Femur (tissue), 1 donor: Measurements from ENCODE around the gene ACSL1.
A peak's percentile ranks its signal among the peaks of the same experiment; 100 is the strongest.

Experiments used
- DNase-seq: peaks from one replicate; pipeline ENCODE4 v3.0.0-alpha.2; 2017

Gene ACSL1

DNA sequence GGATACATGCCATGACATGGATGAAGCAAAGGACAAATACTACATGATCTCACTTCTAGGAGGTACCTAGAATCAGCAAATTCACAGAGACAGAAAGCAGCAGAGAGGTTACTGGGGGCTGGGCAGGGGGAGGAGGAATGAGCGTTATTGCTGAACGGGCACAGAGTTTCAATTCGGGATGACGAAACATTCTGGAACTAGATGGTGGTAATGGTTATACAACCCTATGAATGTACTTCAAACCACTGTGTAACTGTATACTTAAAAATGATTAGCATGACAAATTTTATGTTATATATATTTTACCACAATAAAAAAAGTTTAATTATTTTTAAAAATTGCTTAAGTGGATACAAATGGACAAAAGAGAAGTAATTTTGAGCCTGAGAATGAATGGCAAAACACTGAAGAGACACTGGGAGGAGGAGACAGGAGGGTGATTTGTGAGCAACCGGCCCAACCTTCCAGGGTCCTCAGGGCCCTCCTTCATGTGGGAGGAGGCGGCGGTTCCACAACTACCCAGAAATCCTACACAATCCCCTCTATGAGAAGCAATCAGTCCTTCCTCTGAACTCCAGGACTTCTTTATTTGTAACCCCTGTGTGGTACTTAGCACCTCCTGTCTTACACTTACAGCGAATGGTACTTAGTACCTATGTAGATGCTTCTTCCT, 14.1 kb downstream of the ACSL1 start:
- DNase-seq = no peak

DNA sequence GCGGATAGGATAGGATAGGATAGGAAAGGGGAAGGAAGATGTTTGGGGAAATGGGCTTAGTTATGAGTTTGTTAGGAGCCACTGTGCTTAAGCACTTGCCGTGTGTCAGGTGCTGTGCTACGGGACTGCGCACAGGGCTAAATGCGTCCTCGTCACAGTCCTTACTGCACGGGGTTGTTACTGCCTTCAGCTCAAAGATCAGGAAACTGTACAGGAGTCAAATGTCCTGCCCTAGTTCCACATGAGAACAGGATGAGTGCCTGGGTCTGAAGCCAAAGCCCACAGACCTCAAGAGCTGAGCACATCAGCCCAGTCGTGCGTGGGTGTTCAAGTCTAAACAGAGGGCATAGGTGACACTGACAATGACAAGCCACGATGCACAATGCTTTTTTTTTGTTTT, 15.0 kb downstream of the ACSL1 start:
- no peak for DNase-seq

DNA sequence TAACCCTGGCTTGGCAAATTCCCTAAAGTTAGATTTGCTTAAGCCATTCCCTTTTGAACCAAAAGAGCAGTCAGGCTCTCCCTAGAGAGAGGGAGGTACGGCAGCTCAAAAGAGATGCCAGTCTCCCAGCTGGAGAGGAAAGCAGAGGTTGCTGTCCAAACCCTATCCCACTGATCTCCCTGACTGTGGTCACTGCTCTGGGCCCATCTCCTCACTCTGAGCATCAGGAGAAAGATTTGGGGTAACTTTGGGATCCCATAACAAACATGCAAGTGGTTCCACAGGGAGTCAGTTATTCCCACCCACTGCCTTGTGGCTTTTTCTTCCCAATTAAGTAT, 17.1 kb downstream of the ACSL1 start:
- DNase-seq = no peak

GRCh38 chr4:184807797-184808712, 17.7 kb downstream of the ACSL1 start:
- peak; percentile 43 for DNase-seq

- DNase-seq = no peak
These were observed 18.5 kb downstream of the ACSL1 start for GRCh38 chr4:184807256-184807655.

GRCh38 chr4:184806711-184807110, 19.1 kb downstream of the ACSL1 start:
- DNase-seq = no peak

- no peak for DNase-seq
These were observed 19.6 kb downstream of the ACSL1 start for GRCh38 chr4:184806229-184806550.

DNA sequence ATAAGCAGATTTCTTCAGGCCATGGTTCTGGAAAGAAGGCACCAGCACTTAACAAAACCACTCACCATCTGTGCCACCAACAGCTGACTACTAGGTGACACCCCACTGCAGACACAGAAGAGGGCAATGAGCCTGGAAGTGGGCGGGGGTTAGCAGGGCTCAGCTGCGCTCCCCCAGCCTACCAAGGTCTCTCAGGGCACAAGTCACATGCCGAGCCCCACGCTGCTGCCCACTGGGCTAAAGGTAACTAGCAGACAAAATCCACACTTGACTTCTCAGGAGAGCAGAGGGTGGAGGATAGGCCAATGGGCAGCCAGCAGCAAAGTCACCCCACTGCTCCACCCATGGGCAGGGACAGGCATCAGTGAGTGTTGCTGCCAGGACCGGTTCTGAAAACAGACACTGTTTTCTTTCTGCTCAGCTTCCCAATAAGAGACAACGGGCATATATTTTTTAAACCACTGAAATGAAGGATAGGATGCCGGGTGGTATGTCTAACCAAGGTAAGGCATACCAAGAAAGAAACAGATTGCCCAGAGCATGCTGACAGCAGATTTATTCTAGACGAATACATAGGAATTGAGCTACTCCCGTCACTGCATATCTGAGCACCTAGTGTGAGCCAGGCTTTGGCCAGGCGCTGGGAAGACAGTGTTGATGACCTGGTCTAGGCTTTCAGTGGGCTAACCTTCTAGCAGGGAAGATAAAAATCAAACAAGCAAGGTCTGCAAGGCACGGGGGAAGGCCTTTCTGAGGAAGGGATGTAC, 20.1 kb downstream of the ACSL1 start:
- peak; percentile 45 for DNase-seq

DNA sequence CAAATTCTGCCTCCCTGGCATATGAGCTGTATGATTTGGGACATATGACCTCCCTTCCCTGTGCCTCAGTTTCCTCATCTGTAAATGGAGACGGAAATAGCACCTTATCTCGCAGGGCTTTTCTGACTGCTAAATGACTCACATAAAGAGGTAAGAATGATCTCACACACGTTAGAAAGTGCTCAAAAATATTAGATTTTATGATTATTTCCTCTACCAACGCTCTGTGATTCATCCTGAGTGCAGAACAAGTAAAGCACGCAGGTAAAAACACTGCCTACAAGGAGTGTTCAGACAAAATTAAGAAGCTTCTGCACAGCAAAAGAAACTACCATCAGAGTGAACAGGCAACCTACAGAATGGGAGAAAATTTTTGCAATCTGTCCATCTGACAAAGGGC, 21.1 kb downstream of the ACSL1 start:
- no peak for DNase-seq

GRCh38 chr4:184803874-184804273, 21.9 kb downstream of the ACSL1 start:
- DNase-seq = no peak

DNA sequence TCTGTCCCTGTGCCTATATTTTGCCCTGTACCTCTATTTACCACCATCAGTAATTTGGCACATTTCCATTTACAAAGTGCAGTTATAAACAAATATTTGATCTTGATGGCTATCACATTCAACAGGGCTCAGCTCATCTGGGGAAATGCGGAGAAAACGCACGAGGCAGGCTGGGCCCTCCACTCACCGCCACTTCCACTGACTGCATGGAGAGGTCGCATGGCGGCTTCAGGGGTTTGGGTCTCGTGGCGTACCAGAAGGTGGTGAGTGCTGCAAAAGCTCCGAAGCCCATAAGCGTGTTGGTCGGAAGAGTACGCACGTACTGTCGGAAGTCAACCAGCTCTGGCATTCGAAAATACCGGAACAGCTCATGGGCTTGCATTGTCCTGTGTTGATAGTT, 22.6 kb downstream of the ACSL1 start:
- no peak for DNase-seq

GRCh38 chr4:184802697-184803015, 23.1 kb downstream of the ACSL1 start:
- DNase-seq = no peak

DNA sequence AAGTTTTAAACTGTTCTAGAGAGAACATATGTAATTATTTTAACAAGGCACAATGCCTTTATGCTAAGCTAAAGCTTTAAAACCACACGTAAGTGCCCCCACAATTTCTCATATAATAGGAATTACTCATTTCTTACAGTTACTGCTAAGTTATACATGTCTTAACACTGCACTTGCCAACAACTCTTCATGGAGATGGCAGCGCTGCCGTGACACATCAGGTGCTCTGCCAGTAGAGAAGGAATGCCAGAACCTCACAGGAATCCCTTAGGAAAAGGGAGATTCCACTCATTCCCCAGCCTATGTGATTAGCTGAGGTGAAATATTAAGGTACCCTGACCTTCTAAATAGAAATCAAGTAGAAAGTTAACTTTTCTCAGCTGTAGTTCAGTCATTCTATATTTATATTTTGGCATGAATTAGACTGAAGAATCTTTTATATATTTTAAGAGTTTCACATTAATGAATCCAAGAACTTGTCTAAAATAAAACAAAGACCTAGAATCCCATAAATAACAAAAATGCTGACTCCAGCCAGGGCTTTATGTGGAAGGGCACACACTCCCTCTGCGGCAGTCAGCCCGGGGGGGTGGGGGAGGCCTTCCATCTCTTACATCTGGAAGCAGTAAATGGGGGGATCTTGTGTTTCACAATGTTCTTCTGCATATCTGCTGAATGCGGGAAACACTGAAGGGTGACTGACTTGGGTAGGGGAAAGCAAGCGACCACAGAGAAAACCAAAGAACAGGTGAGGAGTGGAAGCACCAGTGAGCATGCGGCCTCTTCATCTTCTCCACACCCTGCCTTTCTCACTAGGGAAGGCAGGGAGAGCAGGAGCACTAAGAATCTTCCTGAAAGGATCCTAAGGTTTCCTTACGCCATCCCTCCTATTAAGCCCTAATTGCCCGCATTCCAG, 23.7 kb downstream of the ACSL1 start:
- DNase-seq = peak; percentile 48

DNA sequence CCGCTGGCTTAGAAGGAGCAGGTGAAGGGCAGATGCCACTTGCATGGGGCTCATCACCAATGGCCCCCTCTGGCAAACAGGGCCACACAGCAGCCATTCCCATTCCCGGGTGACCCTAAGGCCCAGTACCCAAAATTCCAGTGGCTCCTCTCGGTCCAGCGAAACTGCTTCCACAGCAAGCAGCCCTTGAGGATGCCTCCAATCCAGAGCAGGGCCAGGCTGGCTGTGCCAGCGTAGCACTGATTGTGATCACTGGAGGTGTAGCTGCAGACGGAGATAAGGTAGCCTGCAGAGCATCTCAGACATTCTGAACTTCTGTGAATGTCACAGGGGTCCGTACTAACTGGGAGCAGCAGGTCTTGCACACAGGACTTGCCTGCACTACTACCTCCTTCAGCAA, 27.3 kb downstream of the ACSL1 start:
- no peak for DNase-seq

GRCh38 chr4:184796906-184797305, 28.9 kb downstream of the ACSL1 start:
- DNase-seq = no peak

DNA sequence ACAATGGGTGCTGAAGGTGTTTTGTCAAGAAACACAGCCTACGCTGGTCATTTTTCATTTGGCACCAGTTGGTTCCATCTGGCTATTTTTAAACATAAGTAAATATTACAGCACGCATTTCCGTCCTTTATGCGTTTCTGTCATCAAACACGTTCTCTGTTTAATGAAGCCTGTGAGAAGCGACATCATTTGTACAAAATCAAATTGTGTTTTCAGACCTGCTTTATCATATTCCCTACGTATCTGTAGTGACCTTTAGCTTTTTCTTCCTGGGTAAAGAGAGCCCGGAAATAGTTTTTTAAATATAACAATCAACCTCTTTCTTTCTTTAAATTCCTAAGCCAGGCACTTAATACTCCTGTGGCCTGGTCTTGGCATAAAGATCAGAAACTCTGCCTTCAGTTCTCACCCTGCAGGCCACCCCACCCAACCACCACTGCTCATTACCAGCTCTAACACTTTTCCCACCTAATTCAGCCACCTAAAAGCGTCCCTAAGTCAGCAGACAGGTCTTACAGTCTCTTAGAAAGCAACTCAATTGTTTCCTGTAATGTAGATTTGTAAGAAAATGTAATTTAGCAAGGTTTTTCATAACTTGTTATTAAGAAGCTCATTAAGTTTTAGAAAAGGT, 30.4 kb downstream of the ACSL1 start:
- no peak for DNase-seq

- DNase-seq = no peak
These were observed 31.3 kb downstream of the ACSL1 start for GRCh38 chr4:184794470-184794869.

GRCh38 chr4:184793735-184794355, 31.9 kb downstream of the ACSL1 start:
- no peak for DNase-seq

- DNase-seq = no peak
These were observed 32.7 kb downstream of the ACSL1 start for GRCh38 chr4:184792950-184793555.

GRCh38 chr4:184792334-184792733, 33.4 kb downstream of the ACSL1 start:
- DNase-seq = no peak

GRCh38 chr4:184790826-184791225, 34.9 kb downstream of the ACSL1 start:
- DNase-seq = no peak
